HG02870 (cell line): Measurements from ENCODE around the gene SF3B4.
"Not testable (repeated sequence)": the region's sequence is repeated elsewhere in the genome, so short reads cannot be mapped to it uniquely, and the experiment has no call there.

Source experiments
- ATAC-seq: cut with Tn5 transposase; IDR thresholded peaks from one replicate; pipeline ENCODE4 v1.9.1; 2021; ENCODE audit warnings: mild to moderate bottlenecking, moderate library complexity; ENCODE audit not compliant: unreplicated experiment

The SF3B4 gene

DNA sequence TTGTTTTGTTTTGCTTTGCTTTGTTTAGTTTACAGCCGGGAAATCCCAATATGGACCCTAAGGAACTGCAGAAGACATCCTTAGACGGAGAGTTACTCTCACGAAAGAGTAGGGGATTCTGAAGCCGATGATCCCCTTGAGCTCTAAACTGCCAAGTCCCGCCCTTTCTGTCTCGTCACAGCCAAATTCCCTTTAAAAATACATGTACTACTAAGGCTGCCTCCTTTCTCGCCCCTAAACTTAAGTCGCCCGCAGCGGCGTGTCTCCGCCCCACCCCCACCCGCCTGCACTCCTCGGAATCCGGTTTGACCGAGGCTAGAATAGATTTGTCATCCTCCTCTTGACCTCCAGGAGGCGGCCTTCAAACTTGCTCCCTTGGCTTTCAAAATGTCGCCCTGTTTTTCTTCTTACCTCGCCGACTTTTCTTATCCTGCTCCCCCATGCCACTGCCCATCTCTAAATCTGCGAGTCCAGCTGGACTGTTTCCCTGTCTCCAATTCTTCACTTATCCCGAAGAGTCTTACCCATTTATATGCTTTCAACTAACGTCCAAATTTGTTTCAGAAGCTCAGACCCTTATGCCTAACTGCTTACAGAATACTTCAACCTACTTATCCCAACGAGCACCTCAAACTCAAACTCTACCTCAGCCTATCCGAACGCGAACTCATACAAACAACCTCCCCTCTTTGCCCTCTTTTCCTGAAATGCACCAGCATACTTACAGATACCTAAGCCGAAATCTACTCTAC, 39.2 kb downstream of the SF3B4 start:
- ATAC-seq = peak; percentile 25

DNA sequence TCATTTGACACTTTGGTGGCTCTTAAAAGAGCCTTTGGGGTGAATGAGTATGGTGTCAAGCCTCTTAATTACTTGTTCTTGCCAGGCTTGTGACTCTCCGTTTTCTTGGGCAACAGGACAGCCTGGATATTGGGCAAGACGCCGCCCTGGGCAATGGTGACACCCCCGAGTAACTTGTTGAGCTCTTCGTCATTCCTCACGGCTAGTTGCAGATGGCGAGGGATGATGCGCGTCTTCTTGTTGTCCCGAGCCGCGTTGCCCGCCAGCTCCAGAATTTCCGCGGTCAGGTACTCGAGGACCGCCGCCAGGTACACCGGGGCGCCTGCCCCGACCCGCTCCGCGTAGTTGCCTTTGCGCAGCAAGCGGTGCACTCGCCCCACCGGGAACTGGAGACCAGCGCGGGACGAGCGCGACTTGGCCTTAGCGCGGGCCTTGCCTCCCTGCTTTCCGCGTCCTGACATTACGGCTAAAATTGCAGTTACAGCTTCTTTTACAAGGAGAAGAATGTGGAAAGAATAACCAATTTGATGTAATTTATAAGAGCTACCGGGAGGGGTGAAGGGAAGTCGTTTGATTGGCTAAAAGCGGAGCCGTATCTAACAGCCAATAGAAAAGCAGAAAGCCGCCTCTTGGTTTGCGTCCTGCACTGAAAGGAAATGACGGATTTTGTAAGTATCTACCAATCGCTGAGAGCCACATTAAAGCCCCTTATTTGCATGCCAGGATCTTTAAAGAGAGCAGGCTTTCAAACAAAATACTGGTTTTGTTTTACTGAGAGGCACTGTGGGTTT, 40.0 kb downstream of the SF3B4 start:
- peak; percentile 42 for ATAC-seq

DNA sequence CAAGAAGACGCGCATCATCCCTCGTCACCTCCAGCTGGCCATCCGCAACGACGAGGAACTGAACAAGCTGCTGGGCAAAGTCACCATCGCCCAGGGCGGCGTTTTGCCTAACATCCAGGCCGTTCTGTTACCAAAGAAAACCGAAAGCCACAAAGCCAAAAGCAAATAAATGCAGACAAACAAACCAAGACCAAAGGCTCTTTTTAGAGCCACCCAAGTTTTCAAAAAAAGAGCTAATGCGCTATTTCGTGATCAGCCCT, 40.5 kb downstream of the SF3B4 start:
- ATAC-seq = not testable (repeated sequence)

DNA sequence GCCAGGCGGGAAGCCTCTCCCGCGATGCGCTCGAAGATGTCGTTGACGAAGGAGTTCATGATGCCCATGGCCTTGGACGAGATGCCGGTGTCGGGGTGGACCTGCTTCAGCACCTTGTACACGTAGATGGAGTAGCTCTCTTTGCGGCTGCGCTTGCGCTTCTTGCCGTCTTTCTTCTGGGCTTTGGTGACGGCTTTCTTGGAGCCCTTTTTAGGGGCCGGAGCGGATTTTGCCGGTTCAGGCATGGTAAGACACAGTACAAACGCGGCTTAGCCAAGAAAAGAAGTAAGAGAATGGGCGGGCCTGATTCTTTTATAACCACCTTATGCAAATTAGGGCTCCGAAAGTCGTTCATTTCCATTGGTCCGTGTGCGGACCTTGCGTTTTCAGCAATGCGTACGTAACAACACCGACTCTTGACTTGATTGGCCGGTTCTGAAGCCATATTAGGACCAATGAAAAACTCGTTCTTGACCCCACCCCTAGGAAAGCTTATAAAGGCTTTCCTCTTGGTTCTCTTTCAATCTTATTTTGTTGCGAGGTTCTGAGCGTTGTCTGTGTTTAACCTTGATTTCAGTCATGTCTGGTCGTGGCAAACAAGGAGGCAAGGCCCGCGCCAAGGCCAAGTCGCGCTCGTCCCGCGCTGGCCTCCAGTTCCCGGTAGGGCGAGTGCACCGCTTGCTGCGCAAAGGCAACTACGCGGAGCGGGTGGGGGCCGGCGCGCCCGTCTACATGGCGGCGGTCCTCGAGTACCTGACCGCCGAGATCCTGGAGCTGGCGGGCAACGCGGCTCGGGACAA, 41.0 kb downstream of the SF3B4 start:
- peak; percentile 64 for ATAC-seq

DNA sequence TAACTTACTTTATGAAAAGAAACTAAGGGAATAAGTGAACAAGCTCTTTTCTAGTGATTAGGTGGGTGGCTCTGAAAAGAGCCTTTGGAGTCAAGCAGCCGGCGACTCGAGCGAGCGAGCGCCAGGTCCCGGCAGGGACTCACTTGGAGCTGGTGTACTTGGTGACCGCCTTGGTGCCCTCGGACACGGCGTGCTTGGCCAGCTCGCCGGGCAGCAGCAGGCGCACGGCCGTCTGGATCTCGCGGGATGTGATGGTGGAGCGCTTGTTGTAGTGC, 41.5 kb downstream of the SF3B4 start:
- ATAC-seq = not testable (repeated sequence)

DNA sequence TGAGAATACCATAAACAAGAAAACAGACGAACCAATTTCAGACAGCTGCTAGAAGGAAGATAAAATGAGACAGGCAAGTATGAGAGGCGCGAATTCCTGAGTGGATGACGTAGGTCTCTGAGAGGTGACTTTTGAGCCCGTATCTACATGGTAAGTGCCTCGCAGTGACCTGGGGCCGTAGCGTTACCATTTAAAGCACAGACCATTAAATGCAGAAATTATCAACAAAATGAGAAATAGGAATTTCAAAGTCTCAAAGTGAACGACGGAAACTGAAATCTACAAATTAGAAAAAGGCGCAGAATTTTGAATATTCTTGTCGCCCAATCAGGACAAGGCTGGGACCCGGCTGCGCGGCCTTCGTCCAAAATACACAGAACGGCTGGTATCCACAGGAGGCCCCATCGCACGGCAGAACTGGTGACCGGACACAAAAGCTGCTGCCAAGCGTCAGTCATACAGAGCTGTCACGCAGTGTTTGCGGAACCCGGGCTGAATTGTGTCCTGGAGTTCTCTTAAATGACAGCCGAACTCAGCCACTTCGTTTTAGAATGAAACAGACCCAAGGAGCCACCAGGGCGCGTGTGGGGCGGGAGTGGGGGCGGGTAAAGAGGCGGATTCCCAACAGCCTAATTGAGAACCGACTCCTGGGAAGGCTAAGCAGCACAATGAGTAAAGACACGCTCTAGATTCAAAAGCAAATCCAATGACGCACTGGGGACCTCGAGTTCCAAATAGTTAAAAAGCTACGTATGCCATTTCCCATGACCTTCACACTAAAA, 42.1 kb downstream of the SF3B4 start:
- no peak for ATAC-seq

GRCh38 chr1:149884433-149885338, 42.9 kb downstream of the SF3B4 start:
- no peak for ATAC-seq

DNA sequence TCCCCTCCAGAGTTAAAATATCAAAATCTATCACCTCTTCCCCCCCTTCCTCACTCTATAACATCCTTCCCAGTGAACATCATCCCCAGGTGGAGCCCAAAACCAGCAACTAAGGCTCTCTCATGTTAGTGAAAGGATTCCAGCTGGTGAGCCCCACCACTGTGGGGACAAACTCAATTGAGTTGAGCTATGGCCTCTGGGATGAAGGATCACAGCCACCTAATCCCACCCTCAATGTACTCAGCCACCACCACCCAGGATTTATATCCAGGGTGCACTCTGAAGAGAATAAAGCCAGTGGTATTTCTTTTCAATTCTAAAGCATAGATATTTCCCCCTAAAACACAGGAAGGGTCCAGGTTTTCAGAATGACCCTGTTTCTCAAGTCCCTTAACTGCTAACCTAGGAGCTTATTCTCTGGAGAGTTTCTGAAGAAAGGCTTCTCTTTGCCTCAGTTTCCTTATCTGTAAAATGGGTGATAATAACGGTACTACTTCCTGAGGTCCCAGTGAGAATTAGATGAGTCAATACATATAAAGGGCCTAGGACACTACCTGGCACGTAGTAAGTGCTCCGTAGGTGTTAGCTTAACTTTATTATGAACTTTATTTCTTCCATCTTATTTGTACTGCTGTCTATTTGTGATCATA, 43.9 kb downstream of the SF3B4 start:
- ATAC-seq = no peak

DNA sequence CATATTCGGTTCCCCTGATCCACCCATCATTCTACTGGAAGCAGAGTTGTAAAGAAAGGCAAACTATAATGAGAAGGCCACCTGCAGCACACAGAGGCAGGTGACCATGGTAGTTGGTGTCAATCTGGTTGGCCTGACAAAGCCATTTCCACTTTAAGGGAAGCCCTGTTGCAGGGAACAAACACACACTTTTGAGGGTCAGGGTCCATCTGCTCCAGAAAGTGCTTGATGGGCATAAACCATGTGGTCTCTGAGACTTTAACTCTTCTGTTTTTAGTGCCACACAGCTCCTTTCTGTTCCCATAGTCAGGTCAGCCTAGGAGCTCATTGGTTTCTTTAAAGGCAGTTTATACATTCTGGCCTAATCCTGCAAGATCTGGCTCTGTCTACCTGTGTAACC, 45.7 kb downstream of the SF3B4 start:
- no peak for ATAC-seq

GRCh38 chr1:149879556-149879955, 48.0 kb downstream of the SF3B4 start:
- ATAC-seq = no peak

GRCh38 chr1:149877211-149877946, 50.2 kb downstream of the SF3B4 start:
- ATAC-seq = no peak
